Effector memory CD4-positive, alpha-beta T cell (primary cell): ENCODE measurements around the gene IGSF9B.

ENCODE experiments used
- DNase-seq, 3 donors: peaks; one replicate each; pipeline ENCODE4 v3.0.0-alpha.2; 2020
- H3K27ac ChIP-seq: 2 replicates; pipeline ENCODE4 v1.7.0; 2013; ENCODE audit warnings: mild to moderate bottlenecking, low read length, moderate library complexity; ENCODE audit not compliant: insufficient read depth, poor library complexity, severe bottlenecking
- H3K27me3 ChIP-seq: replicated peaks from 2 replicates; pipeline ENCODE4 v1.7.0; 2013; ENCODE audit warnings: mild to moderate bottlenecking, low read length; ENCODE audit not compliant: insufficient read depth, control insufficient read depth, poor library complexity, severe bottlenecking
- H3K36me3 ChIP-seq: 2 replicates; pipeline ENCODE4 v1.7.0; 2013; ENCODE audit warnings: mild to moderate bottlenecking, low read length, moderate library complexity; ENCODE audit not compliant: control insufficient read depth, insufficient read depth
- H3K4me1 ChIP-seq: 2 replicates; pipeline ENCODE4 v1.7.0; 2013; ENCODE audit warnings: low read length, mild to moderate bottlenecking; ENCODE audit not compliant: control insufficient read depth, insufficient read depth, poor library complexity, severe bottlenecking
- H3K4me3 ChIP-seq: 2 replicates; pipeline ENCODE4 v1.7.0; 2013; ENCODE audit warnings: low read length, low read depth, mild to moderate bottlenecking; ENCODE audit not compliant: insufficient read depth, poor library complexity, severe bottlenecking
- H3K9me3 ChIP-seq: 2 replicates; pipeline ENCODE4 v1.7.0; 2013; ENCODE audit warnings: mild to moderate bottlenecking, low read length, moderate library complexity; ENCODE audit not compliant: control insufficient read depth

The IGSF9B gene

GRCh38 chr11:133939558-133939957, 17.2 kb downstream of the IGSF9B start:
- Histone ChIP-seq H3K27ac (no peak overlapping the region), H3K36me3 (peaks cover 24% of the 10 kb centered on the region), H3K4me1 (peaks cover 9% of the 10 kb centered on the region), H3K4me3 (no peak overlapping the region), H3K9me3 (no peaks in the 10 kb centered on the region), H3K27me3 (no peaks in the 10 kb centered on the region)
- no peak for DNase-seq

GRCh38 chr11:133938166-133938565, 18.6 kb downstream of the IGSF9B start:
- peaks cover 24% of the 10 kb centered on the region for H3K36me3 ChIP-seq
- H3K27me3 ChIP-seq: no peaks in the 10 kb centered on the region
- no peak for DNase-seq
- H3K27ac ChIP-seq: no peak overlapping the region
- no peaks in the 10 kb centered on the region for H3K9me3 ChIP-seq
- H3K4me3 ChIP-seq: no peak overlapping the region
- H3K4me1 ChIP-seq: no peaks in the 10 kb centered on the region

DNA sequence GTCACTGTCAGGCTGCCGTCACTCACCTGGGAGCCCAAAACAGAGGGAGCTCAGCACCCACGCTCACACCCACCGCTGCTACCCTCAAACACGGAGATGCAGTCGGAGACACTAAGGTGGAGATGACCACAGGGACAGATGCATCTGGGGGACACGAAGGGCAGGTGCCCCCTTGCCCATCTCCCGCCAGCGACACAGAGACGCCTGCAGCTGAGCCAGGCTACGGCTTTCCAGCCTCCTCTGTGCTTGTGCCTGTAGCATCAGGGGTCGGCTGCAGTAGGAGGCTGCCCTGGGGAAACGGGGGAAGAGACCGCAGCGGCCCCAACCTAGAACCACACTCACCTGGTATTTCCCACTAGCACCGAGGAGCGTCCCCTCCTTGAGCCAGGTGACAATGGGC, 19.3 kb downstream of the IGSF9B start:
- no peak for DNase-seq
- no peaks in the 10 kb centered on the region for H3K27me3 ChIP-seq
- H3K27ac ChIP-seq: no peak overlapping the region
- H3K36me3 ChIP-seq: peaks cover 24% of the 10 kb centered on the region
- no peaks in the 10 kb centered on the region for H3K4me1 ChIP-seq
- no peaks in the 10 kb centered on the region for H3K9me3 ChIP-seq
- no peak overlapping the region for H3K4me3 ChIP-seq

DNA sequence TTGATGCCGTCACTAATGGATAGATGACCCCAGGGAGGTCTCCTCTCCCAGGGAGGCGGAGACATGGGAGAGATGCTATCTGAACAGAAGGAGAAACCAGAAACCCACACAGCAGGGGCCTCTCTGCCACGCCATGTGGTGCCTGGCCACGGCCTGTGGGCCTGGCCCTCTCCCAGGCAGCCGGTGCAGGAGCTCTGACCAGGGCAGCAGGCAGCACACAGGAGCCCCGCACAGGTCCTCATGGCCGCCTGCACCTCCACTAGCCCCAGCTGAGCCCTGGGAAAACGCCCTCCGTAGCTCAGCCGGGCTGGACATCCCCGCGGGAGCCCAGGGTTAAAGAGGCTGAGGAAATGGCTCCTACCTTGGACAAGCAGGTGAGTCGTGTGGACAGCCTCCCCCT, 19.8 kb downstream of the IGSF9B start:
- no peak for DNase-seq

GRCh38 chr11:133936592-133936991, 20.2 kb downstream of the IGSF9B start:
- no peaks in the 10 kb centered on the region for H3K27me3 ChIP-seq
- H3K4me1 ChIP-seq: no peaks in the 10 kb centered on the region
- H3K27ac ChIP-seq: no peak overlapping the region
- DNase-seq: no peak
- no peaks in the 10 kb centered on the region for H3K9me3 ChIP-seq
- H3K4me3 ChIP-seq: no peak overlapping the region
- peaks cover 24% of the 10 kb centered on the region for H3K36me3 ChIP-seq

More for the DNA sequence above, 19.8 kb downstream of the IGSF9B start:
- Histone ChIP-seq H3K36me3 (peaks cover 24% of the 10 kb centered on the region), H3K27ac (no peak overlapping the region), H3K4me1 (no peaks in the 10 kb centered on the region), H3K27me3 (no peaks in the 10 kb centered on the region), H3K4me3 (no peak overlapping the region), H3K9me3 (no peaks in the 10 kb centered on the region)

- Histone ChIP-seq H3K4me1 (no peaks in the 10 kb centered on the region), H3K27ac (no peak overlapping the region), H3K4me3 (no peak overlapping the region), H3K36me3 (peaks cover 24% of the 10 kb centered on the region), H3K9me3 (no peaks in the 10 kb centered on the region), H3K27me3 (no peaks in the 10 kb centered on the region)
- no peak for DNase-seq
Observed at GRCh38 chr11:133936136-133936535, 20.6 kb downstream of the IGSF9B start.

GRCh38 chr11:133935551-133935910, 21.2 kb downstream of the IGSF9B start:
- H3K27me3 ChIP-seq: no peaks in the 10 kb centered on the region
- peaks cover 24% of the 10 kb centered on the region for H3K36me3 ChIP-seq
- H3K9me3 ChIP-seq: no peaks in the 10 kb centered on the region
- H3K27ac ChIP-seq: no peak overlapping the region
- H3K4me3 ChIP-seq: no peak overlapping the region
- no peak for DNase-seq
- H3K4me1 ChIP-seq: no peaks in the 10 kb centered on the region

GRCh38 chr11:133934599-133935550, 21.9 kb downstream of the IGSF9B start:
- Histone ChIP-seq H3K27me3 (no peaks in the 10 kb centered on the region), H3K4me1 (peaks cover 3% of the 10 kb centered on the region), H3K36me3 (peaks cover 24% of the 10 kb centered on the region), H3K9me3 (no peaks in the 10 kb centered on the region), H3K4me3 (no peak overlapping the region), H3K27ac (no peak overlapping the region)
- no peak for DNase-seq

DNA sequence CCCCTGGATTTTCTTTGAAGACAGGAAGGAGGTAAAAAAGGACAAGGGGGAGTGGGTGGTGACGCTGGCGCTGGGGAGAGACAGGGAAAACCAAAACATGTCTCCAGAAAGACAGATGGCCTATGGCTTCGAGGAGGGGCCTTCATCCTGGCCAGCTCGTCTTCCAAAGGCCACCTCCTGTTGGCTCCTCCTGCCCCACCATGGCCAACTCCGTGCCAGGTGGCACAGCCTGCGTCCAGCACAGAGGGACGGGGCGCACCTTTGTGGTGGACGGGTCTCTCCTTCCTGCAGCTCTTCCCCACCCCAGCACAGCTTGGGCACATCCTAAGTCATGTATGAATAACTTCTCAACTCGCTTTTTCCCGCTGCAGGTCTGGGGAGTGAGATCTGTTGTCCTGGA, 22.7 kb downstream of the IGSF9B start:
- Histone ChIP-seq H3K4me3 (no peak overlapping the region), H3K27me3 (no peaks in the 10 kb centered on the region), H3K36me3 (peaks cover 24% of the 10 kb centered on the region), H3K4me1 (peaks cover 11% of the 10 kb centered on the region), H3K27ac (no peak overlapping the region), H3K9me3 (no peaks in the 10 kb centered on the region)
- DNase-seq: no peak

DNA sequence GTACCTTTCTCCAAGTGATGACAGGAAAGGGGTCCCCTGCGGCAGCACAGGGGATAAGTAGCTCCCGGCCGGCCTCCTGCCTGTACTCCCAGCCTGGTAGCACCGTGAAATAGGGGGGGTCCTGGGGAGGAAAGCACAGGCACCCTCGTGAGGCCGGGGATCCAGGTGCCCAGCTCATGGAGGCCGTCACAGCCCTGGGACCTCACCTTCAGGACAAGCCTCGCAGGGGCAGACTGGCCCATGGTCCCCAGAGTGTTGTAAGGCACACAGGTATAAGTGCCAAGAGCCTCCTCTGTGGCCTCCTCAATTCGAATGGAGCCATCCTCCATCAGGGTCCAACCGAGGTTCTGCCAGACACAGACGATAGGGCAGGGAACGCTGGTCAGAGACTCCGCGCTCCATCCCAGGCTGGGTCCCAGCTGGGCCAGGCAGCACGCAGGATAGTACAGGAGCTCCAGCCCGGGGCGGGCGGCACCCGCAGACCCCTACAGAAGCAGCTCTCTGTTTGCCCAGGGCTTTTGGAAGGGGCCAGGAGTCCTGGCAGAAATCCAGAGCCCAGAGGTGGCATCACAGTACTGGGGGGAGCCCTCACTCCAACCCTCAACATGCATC, 25.2 kb downstream of the IGSF9B start:
- peaks cover 12% of the 10 kb centered on the region for H3K36me3 ChIP-seq
- H3K4me3 ChIP-seq: no peak overlapping the region
- peaks cover 28% of the 10 kb centered on the region for H3K4me1 ChIP-seq
- no peaks in the 10 kb centered on the region for H3K27me3 ChIP-seq
- no peak for DNase-seq
- H3K9me3 ChIP-seq: no peaks in the 10 kb centered on the region
- no peak overlapping the region for H3K27ac ChIP-seq
